H1 (cell line): ENCODE measurements around the gene TBX5. TPM values are rescaled to one million over a fixed set of nuclear protein-coding genes. Genes with fewer than 3 reads are reported as not detected.

ENCODE experiments used
- CTCF ChIA-PET: fragments of 300-600 bp; sonication (Branson Sonifier 250); formaldehyde crosslinking; loops from one replicate; lab custom pipeline; 2021; ENCODE audit not compliant: partially characterized antibody; lab: Charles Lee
- POLR2A ChIA-PET: fragments of 300-600 bp; sonication (Branson Sonifier 250); formaldehyde crosslinking; loops from one replicate; lab custom pipeline; 2021; ENCODE audit warnings: inconsistent platforms; ENCODE audit not compliant: partially characterized antibody; lab: Charles Lee
- DNase-seq, 2 experiments: peaks; one replicate each; pipeline versions ENCODE4 v3.0.0 to v3.0.0-alpha.2; 2010 to 2022; ENCODE audit warnings: low spot score in 2 of 2, low read depth in 1 of 2, mixed read lengths in 1 of 2
- FAIRE-seq: peaks from 2 replicates; lab custom pipeline; 2011; peaks lifted over from hg19 to GRCh38; lab: Jason Lieb, UNC
- H2AFZ ChIP-seq: 2 replicates; pipeline ENCODE4 v1.8.1; 2012; ENCODE audit warnings: low read length, inconsistent platforms
- H2AK5ac ChIP-seq: 2 replicates; pipeline ENCODE4 v1.6.1; 2013; ENCODE audit warnings: low read depth, low read length
- H2BK120ac ChIP-seq: replicated peaks from 2 replicates; pipeline ENCODE3; 2013; ENCODE audit warnings: low read depth, low read length, inconsistent platforms
- H2BK12ac ChIP-seq: 2 replicates; pipeline ENCODE4 v1.6.1; 2013; ENCODE audit warnings: low read depth, low read length
- H2BK15ac ChIP-seq: 2 replicates; pipeline ENCODE4 v1.6.1; 2013; ENCODE audit warnings: low read length
- H2BK20ac ChIP-seq: 2 replicates; pipeline ENCODE4 v1.6.1; 2013; ENCODE audit warnings: low read length
- H2BK5ac ChIP-seq: 2 replicates; pipeline ENCODE4 v1.6.1; 2013; ENCODE audit warnings: low read depth, low read length
- H3K14ac ChIP-seq: 2 replicates; pipeline ENCODE4 v1.6.1; 2013; ENCODE audit warnings: inconsistent platforms; ENCODE audit not compliant: insufficient read length
- H3K18ac ChIP-seq: 2 replicates; pipeline ENCODE4 v1.6.1; 2013; ENCODE audit warnings: low read length; ENCODE audit errors: extremely low read depth
- H3K23ac ChIP-seq: 2 replicates; pipeline ENCODE4 v1.6.1; 2013; ENCODE audit warnings: inconsistent platforms; ENCODE audit not compliant: insufficient read length
- H3K23me2 ChIP-seq: 2 replicates; pipeline ENCODE4 v1.6.1; 2013; ENCODE audit warnings: low read depth, low read length
- H3K27ac ChIP-seq: 2 replicates; pipeline ENCODE4 v1.6.1; 2011; ENCODE audit warnings: low read depth, low read length, inconsistent platforms
- H3K27me3 ChIP-seq, 4 experiments: replicated peaks in 1 of 4; 1 replicate in 1 of 4; 2 replicates in 3 of 4; pipeline versions ENCODE4 v1.6.1 to v1.8.1; 2011 to 2013; ENCODE audit warnings: low read length in 3 of 4, mild to moderate bottlenecking in 3 of 4, inconsistent platforms in 2 of 4, mixed read lengths in 2 of 4, moderate library complexity in 1 of 4; ENCODE audit not compliant: control insufficient read depth in 3 of 4, insufficient read depth in 3 of 4; ENCODE audit errors: extremely low read depth in 1 of 4
- H3K36me3 ChIP-seq, 4 experiments: 2 replicates each; pipeline versions ENCODE4 v1.6.1 to v1.8.1; 2011 to 2013; ENCODE audit warnings: mild to moderate bottlenecking in 4 of 4, low read length in 3 of 4, moderate library complexity in 2 of 4, control low read depth in 1 of 4, inconsistent platforms in 1 of 4; ENCODE audit not compliant: insufficient read depth in 4 of 4, control insufficient read depth in 2 of 4
- H3K4ac ChIP-seq: replicated peaks from 2 replicates; pipeline ENCODE3; 2013; ENCODE audit warnings: low read length, low read depth, mixed read lengths, inconsistent platforms; ENCODE audit not compliant: insufficient read length
- H3K4me1 ChIP-seq, 4 experiments: replicated peaks in 1 of 4; 1 replicate in 1 of 4; 2 replicates in 3 of 4; pipeline versions ENCODE4 v1.6.1 to v1.8.1; 2011 to 2013; ENCODE audit warnings: low read length in 3 of 4, inconsistent platforms in 2 of 4, mixed read lengths in 1 of 4; ENCODE audit not compliant: insufficient read depth in 4 of 4, control insufficient read depth in 3 of 4
- H3K4me2 ChIP-seq, 2 experiments: 2 replicates each; pipeline versions ENCODE4 v1.6.1 to v1.8.1; 2011 to 2013; ENCODE audit warnings: low read depth in 2 of 2, low read length in 2 of 2, control low read depth in 1 of 2, inconsistent platforms in 1 of 2, mild to moderate bottlenecking in 1 of 2; ENCODE audit not compliant: insufficient read depth in 1 of 2
- H3K4me3 ChIP-seq, 4 experiments: fragments of 200-600, 300-600 bp in 1 of 4; sonication (generic), shearing (Covaris generic), sonication (Bioruptor Twin) in 1 of 4; 2 replicates each; pipeline versions ENCODE4 v1.5.1 to v1.8.1; 2011 to 2016; ENCODE audit warnings: low read length in 4 of 4, low read depth in 3 of 4, control low read depth in 2 of 4, inconsistent platforms in 2 of 4, mild to moderate bottlenecking in 2 of 4, mixed read lengths in 1 of 4, moderate library complexity in 1 of 4; ENCODE audit not compliant: insufficient read depth in 2 of 4; ENCODE audit errors: extremely low read depth in 1 of 4
- H3K56ac ChIP-seq: replicated peaks from 2 replicates; pipeline ENCODE3; 2013; ENCODE audit warnings: low read depth, mild to moderate bottlenecking, mixed read lengths, low read length, inconsistent platforms; ENCODE audit not compliant: insufficient read length
- H3K79me1 ChIP-seq: 2 replicates; pipeline ENCODE4 v1.6.1; 2013; ENCODE audit warnings: low read depth, low read length, control low read depth
- H3K79me2 ChIP-seq, 2 experiments: 2 replicates each; pipeline versions ENCODE4 v1.6.1 to v1.8.1; 2012 to 2013; ENCODE audit warnings: low read length in 2 of 2, mild to moderate bottlenecking in 2 of 2, inconsistent platforms in 1 of 2; ENCODE audit not compliant: insufficient read depth in 2 of 2, control insufficient read depth in 1 of 2
- H3K9ac ChIP-seq, 4 experiments: replicated peaks in 1 of 4; 1 replicate in 1 of 4; 2 replicates in 3 of 4; pipeline versions ENCODE4 v1.6.1 to v1.8.1; 2011 to 2013; ENCODE audit warnings: low read depth in 3 of 4, low read length in 3 of 4, control low read depth in 2 of 4, mild to moderate bottlenecking in 2 of 4, moderate library complexity in 2 of 4, inconsistent platforms in 1 of 4; ENCODE audit errors: extremely low read depth in 1 of 4
- H3K9me3 ChIP-seq, 2 experiments: 2 replicates each; pipeline versions ENCODE4 v1.6.1 to v1.8.1; 2012 to 2013; ENCODE audit warnings: mild to moderate bottlenecking in 2 of 2, moderate library complexity in 2 of 2, control low read depth in 1 of 2, inconsistent platforms in 1 of 2, low read depth in 1 of 2, low read length in 1 of 2, mixed read lengths in 1 of 2; ENCODE audit not compliant: insufficient read depth in 2 of 2
- H4K20me1 ChIP-seq, 2 experiments: replicated peaks in 1 of 2; 2 replicates each; pipeline versions ENCODE3 to v1.8.1; 2011 to 2013; ENCODE audit warnings: inconsistent platforms in 2 of 2, low read length in 2 of 2, mild to moderate bottlenecking in 1 of 2; ENCODE audit not compliant: insufficient read depth in 2 of 2, control insufficient read depth in 1 of 2
- H4K5ac ChIP-seq: 2 replicates; pipeline ENCODE4 v1.6.1; 2013; ENCODE audit warnings: low read length, low read depth, mixed read lengths, inconsistent platforms; ENCODE audit not compliant: insufficient read length
- H4K8ac ChIP-seq: 2 replicates; pipeline ENCODE4 v1.8.0; 2013; ENCODE audit warnings: mild to moderate bottlenecking, moderate library complexity, low read length, inconsistent platforms; ENCODE audit not compliant: insufficient read depth; ENCODE audit errors: extremely low read depth
- H4K91ac ChIP-seq: replicated peaks from 2 replicates; pipeline ENCODE3; 2013; ENCODE audit warnings: low read length, mixed read lengths, inconsistent platforms; ENCODE audit not compliant: insufficient read length
- ASH2L ChIP-seq: fragments of 200-600, 300-600 bp; sonication (generic); IDR thresholded peaks from one replicate; pipeline ENCODE4 v1.7.1; 2017; ENCODE audit warnings: low read length
- CEBPB ChIP-seq: IDR thresholded peaks from 2 replicates; pipeline ENCODE4 v1.6.1; 2012; ENCODE audit warnings: low read depth, low read length
- CHD1 ChIP-seq: IDR thresholded peaks from 2 replicates; pipeline ENCODE4 v1.6.1; 2012; ENCODE audit warnings: low read depth, low read length, improper control_type of control experiment
- CHD2 ChIP-seq: IDR thresholded peaks from 2 replicates; pipeline ENCODE4 v1.6.1; 2012; ENCODE audit warnings: low read length, improper control_type of control experiment
- CREB1 ChIP-seq: IDR thresholded peaks from 2 replicates; pipeline ENCODE4 v1.6.1; 2012; ENCODE audit warnings: inconsistent platforms
- CTBP2 ChIP-seq: IDR thresholded peaks from 2 replicates; pipeline ENCODE4 v1.7.0; 2011; ENCODE audit warnings: borderline replicate concordance, mild to moderate bottlenecking, moderate library complexity, mixed read lengths, low read length; ENCODE audit not compliant: insufficient read depth, insufficient read length
- EZH2 ChIP-seq: fragments of 200-600 bp; sonication (generic); IDR thresholded peaks from 2 replicates; pipeline ENCODE4 v1.7.1; 2012; ENCODE audit warnings: low read depth, mild to moderate bottlenecking, moderate library complexity, low read length, inconsistent platforms; ENCODE audit not compliant: severe bottlenecking
- GABPA ChIP-seq: IDR thresholded peaks from 2 replicates; pipeline ENCODE4 v1.6.1; 2011; ENCODE audit warnings: mild to moderate bottlenecking, low read length, moderate library complexity, borderline replicate concordance; ENCODE audit not compliant: insufficient read depth
- HDAC6 ChIP-seq: IDR thresholded peaks from one replicate; pipeline ENCODE4 v1.7.1; 2012; ENCODE audit warnings: low read depth, mild to moderate bottlenecking, inconsistent platforms, low read length, moderate library complexity
- NANOG ChIP-seq: IDR thresholded peaks from 2 replicates; pipeline ENCODE4 v1.6.1; 2011; ENCODE audit warnings: low read length, low read depth, mild to moderate bottlenecking, inconsistent platforms; ENCODE audit not compliant: insufficient read depth, poor library complexity, severe bottlenecking
- PHF8 ChIP-seq: fragments of 200-600 bp; sonication (generic); conservative IDR thresholded peaks from 2 replicates; pipeline ENCODE4 v1.7.1; 2012; ENCODE audit warnings: low read depth, mild to moderate bottlenecking, inconsistent platforms, low read length, moderate library complexity
- SAP30 ChIP-seq: fragments of 300-600 bp; sonication (generic); IDR thresholded peaks from 2 replicates; pipeline ENCODE4 v1.7.1; 2012; ENCODE audit warnings: low read length, moderate library complexity, mild to moderate bottlenecking, inconsistent platforms; ENCODE audit not compliant: insufficient read depth, insufficient replicate concordance
- TAF1 ChIP-seq: IDR thresholded peaks from 2 replicates; pipeline ENCODE4 v1.6.1; 2011; ENCODE audit warnings: mild to moderate bottlenecking, low read depth, low read length
- WGBS, 2 experiments: shearing (Covaris generic) in 1 of 2; methylation state at CpG; one replicate each; pipeline versions ENCODE4 v1.1.6 to v1.1.7; 2013 to 2015; ENCODE audit warnings: low lambda C conversion rate in 2 of 2, mixed read lengths in 2 of 2, inconsistent platforms in 1 of 2, low coverage in 1 of 2, missing lambda C conversion rate in 1 of 2; ENCODE audit not compliant: insufficient replicate concordance in 2 of 2, insufficient coverage in 1 of 2, insufficient read length in 1 of 2; ENCODE audit errors: extremely low coverage in 1 of 2, missing lambda C conversion rate in 1 of 2; 5-methylcytosine and 5-hydroxymethylcytosine counted together
- polyA plus RNA-seq, 7 experiments: library from polyadenylated mRNA; depleted of rRNA in 3 of 7; stranded (reverse) in 5 of 7; unstranded in 2 of 7; fragments of >200 nt in 5 of 7; fragments of 200-250 nt in 2 of 7; gene quantifications; 1 replicate in 5 of 7; 2 replicates in 1 of 7; 4 replicates in 1 of 7; pipeline versions ENCODE4 v1.2.1 to v1.2.3, GENCODE V29; 2011 to 2013; ENCODE audit warnings: missing spikeins in 2 of 7, mixed read lengths in 2 of 7
- total RNA-seq: library from RNA; stranded (reverse); fragmentation: NEBNext Ultra II Directional; extraction: Animal tissue kit (Norgen Biotek cat#: 25700); gene quantifications from 2 replicates; pipeline ENCODE4 v1.2.1, GENCODE V29; 2021

TBX5 gene
- total and polyA plus RNA-seq, 2 of the 8 experiments (the other 6 are each of a cell fraction or from before 2014, with no cell fraction given) = 0.05 TPM; not detected in 1

GRCh38 chr12:114407842-114408411 is 2.0 kb upstream of the TBX5 start:
- H3K4me3 ChIP-seq = peak overlapping the region in 1 of 4 experiments; percentile 39; a peak in 2 of 8 replicates
- H2AK5ac ChIP-seq = no peak overlapping the region
- no peak for DNase-seq
- peaks cover 16 to 24% of the 10 kb centered on the region in 2 experiments for H4K20me1 ChIP-seq
- H3K56ac ChIP-seq = no peak overlapping the region
- no peak overlapping the region for H3K27ac ChIP-seq
- H2AFZ ChIP-seq = no peak overlapping the region
- H3K4me1 ChIP-seq = peaks cover 8 to 50% (median 26%) of the 10 kb centered on the region in 4 experiments
- H2BK5ac ChIP-seq = no peak overlapping the region
- H3K9ac ChIP-seq = no peak overlapping the region
- H3K23me2 ChIP-seq = no peaks in the 10 kb centered on the region
- H3K14ac ChIP-seq = no peak overlapping the region
- FAIRE-seq = no peak
- 0 out of 2 replicates have a peak overlapping the region, but pooled peaks have one; percentile 89 for H2BK15ac ChIP-seq
- H4K91ac ChIP-seq = no peak overlapping the region
- no peaks in the 10 kb centered on the region; a peak in 1 of 8 replicates for H3K36me3 ChIP-seq
- peak overlapping the region; percentile 51 to 52; a peak in 3 of 4 replicates for H3K4me2 ChIP-seq
- H2BK12ac ChIP-seq = peak overlapping the region; percentile 88; the same call in 1 of the 2 replicates
- no peak overlapping the region for H4K5ac ChIP-seq
- H3K79me2 ChIP-seq = no peaks in the 10 kb centered on the region
- ChIA-PET POLR2A (interaction anchor here (0.8 to 1.7 kb wide), 3 partner anchors 10 to 290 kb away, joined by 3 to 5 read pairs (median 4); no protein-coding TSS in a partner anchor), CTCF (interaction anchor here (1.0 to 2.4 kb wide), 6 partner anchors 11 to 242 kb away, joined by 3 to 9 read pairs (median 4); no protein-coding TSS in a partner anchor)
- 2% methylated on average over 31 of the region's 31 CpGs; no CpG with 5 or more reads in 1 of the 2 experiments for WGBS, 2 experiments
- H3K23ac ChIP-seq = no peak overlapping the region
- no peaks in the 10 kb centered on the region; a peak in 1 of 4 replicates for H3K9me3 ChIP-seq
- H3K4ac ChIP-seq = no peak overlapping the region
- no peak overlapping the region for H4K8ac ChIP-seq
- H2BK20ac ChIP-seq = no peak overlapping the region
- H3K27me3 ChIP-seq = peaks cover 98 to 100% (median 100%) of the 10 kb centered on the region in 4 experiments
- H2BK120ac ChIP-seq = no peak overlapping the region
- H3K79me1 ChIP-seq = no peaks in the 10 kb centered on the region
- peak overlapping the region; percentile 20; the same call in 1 of the 2 replicates for H3K18ac ChIP-seq
- TF ChIP-seq SAP30 (no peak), GABPA (no peak), CTBP2 (peak; percentile 22), CEBPB (no peak), TAF1 (no peak), NANOG (no peak), EZH2 (peak; percentile 9), HDAC6 (no peak), CHD2 (no peak), ASH2L (no peak), PHF8 (no peak), CREB1 (peak; percentile 7; the same call in 1 of the 2 replicates), CHD1 (no peak)
